CD4-positive, alpha-beta T cell (primary cell): Measurements from ENCODE around the gene SLC12A7. TPM values are rescaled to one million over a fixed set of nuclear protein-coding genes. Genes with fewer than 3 reads are reported as not detected.

Experiments used
- ATAC-seq: fragments of 200-7000 bp; cut with Tn5 transposase; one replicate; pipeline ENCODE4 v1.10.0; 2022; ENCODE audit warnings: mild to moderate bottlenecking; ENCODE audit not compliant: poor library complexity
- CTCF ChIA-PET: fragments of 350-600 bp; sonication (Branson Sonifier 250); formaldehyde crosslinking; loops from one replicate; lab custom pipeline; 2021; ENCODE audit warnings: antibody characterized with exemption, inconsistent platforms; lab: Charles Lee
- POLR2A ChIA-PET: fragments of 350-600 bp; sonication (Branson Sonifier 250); formaldehyde crosslinking; loops from one replicate; lab custom pipeline; 2021; ENCODE audit warnings: antibody characterized with exemption, inconsistent platforms; lab: Charles Lee
- DNase-seq, 14 experiments: peaks; one replicate each; pipeline ENCODE4 v3.0.0-alpha.2; 2013 to 2020; ENCODE audit warnings: mixed read lengths in 2 of 14
- H3K27ac ChIP-seq, 2 donors: one replicate each; pipeline versions ENCODE4 v1.5.1 to v1.7.0; 2013; ENCODE audit warnings: low read length in 2 of 2, low read depth in 1 of 2, mild to moderate bottlenecking in 1 of 2
- H3K27me3 ChIP-seq, 2 experiments: 1 replicate in 1 of 2; 2 replicates in 1 of 2; pipeline versions ENCODE4 v1.6.1 to v1.7.0; 2013; ENCODE audit warnings: low read length in 2 of 2, control low read depth in 1 of 2, mild to moderate bottlenecking in 1 of 2, moderate library complexity in 1 of 2; ENCODE audit not compliant: insufficient read depth in 2 of 2, control insufficient read depth in 1 of 2
- H3K36me3 ChIP-seq: one replicate; pipeline ENCODE4 v1.6.1; 2013; ENCODE audit warnings: low read length, control low read depth; ENCODE audit not compliant: insufficient read depth
- H3K4me1 ChIP-seq: one replicate; pipeline ENCODE4 v1.6.1; 2013; ENCODE audit warnings: low read length, control low read depth; ENCODE audit not compliant: insufficient read depth
- H3K4me3 ChIP-seq: one replicate; pipeline ENCODE4 v1.5.1; 2013; ENCODE audit warnings: mild to moderate bottlenecking, low read length, moderate library complexity
- H3K9me3 ChIP-seq, 2 experiments: 1 replicate in 1 of 2; 2 replicates in 1 of 2; pipeline versions ENCODE4 v1.6.1 to v1.7.0; 2013; ENCODE audit warnings: low read length in 2 of 2, mild to moderate bottlenecking in 2 of 2, control low read depth in 1 of 2, moderate library complexity in 1 of 2; ENCODE audit not compliant: control insufficient read depth in 1 of 2, insufficient read depth in 1 of 2
- H3K27ac Mint-ChIP-seq: one replicate; pipeline ENCODE4 v1.8.0; 2020; ENCODE audit warnings: mixed read lengths
- H3K27me3 Mint-ChIP-seq: one replicate; pipeline ENCODE4 v1.8.0; 2021; ENCODE audit warnings: mixed read lengths
- H3K36me3 Mint-ChIP-seq: one replicate; pipeline ENCODE4 v1.8.0; 2021; ENCODE audit warnings: low read depth, mixed read lengths
- H3K4me1 Mint-ChIP-seq: one replicate; pipeline ENCODE4 v1.8.0; 2021; ENCODE audit warnings: low read depth, mixed read lengths
- H3K4me3 Mint-ChIP-seq: one replicate; pipeline ENCODE4 v1.8.0; 2020; ENCODE audit warnings: mild to moderate bottlenecking, mixed read lengths
- H3K9me3 Mint-ChIP-seq: one replicate; pipeline ENCODE4 v1.8.0; 2020; ENCODE audit warnings: mixed read lengths
- CTCF ChIP-seq: fragments of 200-600 bp; IDR thresholded peaks from one replicate; pipeline ENCODE4 v1.8.0; 2022; ENCODE audit warnings: antibody characterized with exemption, mild to moderate bottlenecking
- intact Hi-C, 2 experiments: fragments of 100-400 bp; cut with DNase I in 1 of 2; cut with micrococcal nuclease in 1 of 2; formaldehyde crosslinking; loops; one replicate each; pipeline versions ENCODE4 v1.15.1 to v1.9.0; 2023 to 2025; cut with DNase I, micrococcal nuclease
- total RNA-seq, 174 experiments: library from RNA in 2 of 174; stranded (reverse) in 2 of 174; gene quantifications; one replicate each; pipeline ENCODE4 v1.2.3 and lab custom pipeline; 2021 to 2026

Gene SLC12A7
- total RNA-seq, 2 experiments from 2014 or later = 47.9 to 51.7 TPM

GRCh38 chr5:1064383-1065142 is 47.3 kb downstream of the SLC12A7 start:
- peaks cover 29% of the 10 kb centered on the region for H3K36me3 Mint-ChIP-seq
- peaks cover 77% of the 10 kb centered on the region for H3K36me3 ChIP-seq

GRCh38 chr5:1063661-1064382 is 48.0 kb downstream of the SLC12A7 start:
- Mint-ChIP-seq H3K4me1 (no peaks in the 10 kb centered on the region), H3K27me3 (no peaks in the 10 kb centered on the region), H3K9me3 (no peaks in the 10 kb centered on the region), H3K36me3 (peaks cover 32% of the 10 kb centered on the region), H3K4me3 (no peak overlapping the region), H3K27ac (no peak overlapping the region)
- Histone ChIP-seq H3K27me3 (no peaks in the 10 kb centered on the region), H3K27ac (no peak overlapping the region), H3K36me3 (peaks cover 77% of the 10 kb centered on the region), H3K4me3 (no peak overlapping the region), H3K9me3 (no peaks in the 10 kb centered on the region), H3K4me1 (no peaks in the 10 kb centered on the region)
- DNase-seq (no peak), ATAC-seq (no peak)
- POLR2A ChIA-PET = no interaction called here
- intact Hi-C loops = no loop called here
- CTCF ChIA-PET = no interaction called here
- no peak for TF ChIP-seq CTCF

More at GRCh38 chr5:1064383-1065142, 47.3 kb downstream of the SLC12A7 start:
- ChIA-PET POLR2A (no interaction called here), CTCF (no interaction called here)
- no peak for ATAC-seq
- intact Hi-C loops = no loop called here
- H3K27ac ChIP-seq = no peak overlapping the region
- H3K4me3 ChIP-seq = no peak overlapping the region
- Mint-ChIP-seq H3K9me3 (no peaks in the 10 kb centered on the region), H3K4me1 (no peaks in the 10 kb centered on the region), H3K4me3 (no peak overlapping the region), H3K27ac (no peak overlapping the region), H3K27me3 (no peaks in the 10 kb centered on the region)
- no peaks in the 10 kb centered on the region for H3K27me3 ChIP-seq
- no peak for TF ChIP-seq CTCF
- H3K9me3 ChIP-seq = no peaks in the 10 kb centered on the region
- H3K4me1 ChIP-seq = no peaks in the 10 kb centered on the region
- DNase-seq = no peak

- intact Hi-C loops = no loop called here
- ATAC-seq = no peak
- H3K36me3 Mint-ChIP-seq = peaks cover 32% of the 10 kb centered on the region
Observed at GRCh38 chr5:1062761-1063568, 48.9 kb downstream of the SLC12A7 start.

More at GRCh38 chr5:1062761-1063568, 48.9 kb downstream of the SLC12A7 start:
- Histone ChIP-seq H3K36me3 (peaks cover 80% of the 10 kb centered on the region), H3K9me3 (no peaks in the 10 kb centered on the region), H3K4me1 (no peaks in the 10 kb centered on the region), H3K27me3 (no peaks in the 10 kb centered on the region), H3K27ac (no peak overlapping the region), H3K4me3 (no peak overlapping the region)
- no peak for DNase-seq
- no peak for TF ChIP-seq CTCF
- Mint-ChIP-seq H3K9me3 (no peaks in the 10 kb centered on the region), H3K27me3 (no peaks in the 10 kb centered on the region), H3K4me3 (no peak overlapping the region), H3K4me1 (no peaks in the 10 kb centered on the region), H3K27ac (no peak overlapping the region)
- POLR2A ChIA-PET = no interaction called here
- CTCF ChIA-PET = no interaction called here
